ENCODE results near the gene DOK5. TPM values are rescaled to one million over a fixed set of nuclear protein-coding genes. Genes with fewer than 3 reads are reported as not detected.
"Not testable (repeated sequence)": the region's sequence is repeated elsewhere in the genome, so short reads cannot be mapped to it uniquely, and the experiment has no call there.

DOK5 gene
- total RNA-seq, 1 experiment from 2014 or later, result not detected

DNA sequence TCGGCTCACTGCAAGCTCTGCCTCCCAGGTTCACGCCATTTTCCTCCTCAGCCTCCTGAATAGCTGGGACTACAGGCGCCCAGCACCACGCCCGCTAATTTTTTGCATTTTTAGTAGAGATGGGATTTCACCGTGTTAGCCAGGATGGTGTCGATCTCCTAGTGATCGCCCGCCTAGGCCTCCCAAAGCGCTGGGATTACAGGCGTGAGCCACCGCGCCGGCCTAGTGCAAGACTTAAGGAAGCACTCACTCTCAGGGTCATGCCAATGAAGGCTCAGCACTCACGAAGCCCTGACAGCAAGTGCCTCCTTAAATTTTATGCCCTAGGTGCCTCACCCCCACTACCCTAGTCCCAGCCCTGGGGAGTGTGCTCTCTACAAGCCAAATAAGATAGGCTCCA is 4.7 kb upstream of the DOK5 start:
- DNase-seq (ENCODE audit: low read depth), result no peak

GRCh38 chr20:54472607-54473006 is 2.8 kb upstream of the DOK5 start:
- no peak for DNase-seq (ENCODE audit: low read depth)

- DNase-seq (ENCODE audit: low read depth), result no peak
Observed at GRCh38 chr20:54473340-54473739, 2.1 kb upstream of the DOK5 start.

DNA sequence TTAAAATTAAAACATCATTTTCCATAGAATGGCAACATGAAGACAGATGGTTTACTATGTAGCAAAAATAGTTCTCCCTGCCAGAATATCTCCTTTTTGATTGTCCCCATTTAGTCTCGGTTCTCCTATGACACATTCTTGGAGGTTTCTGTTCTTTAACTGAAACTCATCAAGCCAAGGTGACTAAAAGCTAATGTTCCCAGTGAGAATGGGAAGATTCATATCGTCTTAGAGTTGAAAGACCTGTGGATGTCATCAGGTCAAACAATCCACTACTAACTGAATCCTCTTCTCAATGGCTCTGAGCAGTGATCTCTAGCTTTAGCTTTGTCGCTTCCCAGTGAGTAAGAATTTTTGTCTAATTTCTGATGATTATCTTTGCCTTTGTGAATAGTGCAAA is 1.3 kb upstream of the DOK5 start:
- DNase-seq (ENCODE audit: low read depth), result no peak

DNA sequence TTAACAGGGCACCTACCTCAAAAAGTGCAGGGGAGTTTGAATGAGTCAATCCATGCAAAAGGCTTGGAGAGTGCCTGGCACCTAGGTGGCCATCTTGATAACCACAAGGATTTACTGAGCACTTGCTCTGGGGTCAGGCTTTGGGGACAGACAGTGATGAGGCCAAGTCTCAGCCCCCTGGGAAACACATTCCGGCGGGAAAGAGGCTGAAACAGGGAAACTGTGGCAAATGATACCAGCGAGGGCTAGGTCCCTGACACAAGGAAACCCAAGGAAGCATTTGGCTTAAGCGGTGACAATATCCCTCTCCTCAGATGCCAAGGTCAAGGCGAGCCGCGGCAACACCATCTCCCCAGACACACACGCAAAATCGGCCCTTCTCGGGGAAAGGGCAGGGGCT is 527 bp upstream of the DOK5 start:
- no peak for DNase-seq (ENCODE audit: low read depth)

- no peak for DNase-seq (ENCODE audit: low read depth)
Observed at GRCh38 chr20:54476169-54477009, 996 bp downstream of the DOK5 start.

- DNase-seq (ENCODE audit: low read depth), result no peak
Observed at GRCh38 chr20:54477191-54477955, 2.0 kb downstream of the DOK5 start.

DNA sequence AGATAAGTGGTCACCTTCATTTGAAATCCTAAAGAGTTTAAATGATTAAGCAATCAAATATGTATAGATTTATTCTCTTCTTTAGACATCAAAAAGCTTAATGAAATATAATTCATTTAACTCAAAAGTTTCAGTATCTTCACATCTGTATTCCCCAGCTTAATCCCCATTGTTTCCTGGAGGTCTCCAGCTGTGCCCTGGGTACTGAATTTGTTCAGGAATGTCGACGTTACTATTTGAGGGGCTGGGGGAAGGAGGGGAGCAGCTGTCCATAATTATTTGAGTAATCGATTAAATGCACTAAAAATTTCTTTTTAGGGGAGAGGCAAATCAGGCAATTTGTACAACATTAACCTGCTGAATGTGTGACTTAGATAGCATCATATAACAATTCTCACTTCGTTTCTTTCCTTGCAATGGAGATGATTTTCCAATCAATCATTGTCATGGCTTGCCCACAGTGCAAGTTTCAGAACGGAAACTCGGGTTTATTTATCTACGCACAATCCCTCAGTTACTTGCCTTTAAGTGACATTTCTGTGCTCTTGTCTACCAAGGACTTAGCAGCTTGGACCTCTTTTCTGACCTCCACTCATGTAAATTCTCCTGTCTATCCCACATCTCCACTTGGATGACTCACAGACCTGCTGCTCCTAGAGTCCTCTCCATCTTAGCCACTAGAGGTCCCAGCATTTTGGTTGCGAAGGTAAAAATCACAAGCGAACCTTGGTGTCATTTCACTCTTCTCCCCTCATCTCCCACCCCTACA is 3.9 kb downstream of the DOK5 start:
- DNase-seq (ENCODE audit: low read depth), result peak; percentile 29

DNA sequence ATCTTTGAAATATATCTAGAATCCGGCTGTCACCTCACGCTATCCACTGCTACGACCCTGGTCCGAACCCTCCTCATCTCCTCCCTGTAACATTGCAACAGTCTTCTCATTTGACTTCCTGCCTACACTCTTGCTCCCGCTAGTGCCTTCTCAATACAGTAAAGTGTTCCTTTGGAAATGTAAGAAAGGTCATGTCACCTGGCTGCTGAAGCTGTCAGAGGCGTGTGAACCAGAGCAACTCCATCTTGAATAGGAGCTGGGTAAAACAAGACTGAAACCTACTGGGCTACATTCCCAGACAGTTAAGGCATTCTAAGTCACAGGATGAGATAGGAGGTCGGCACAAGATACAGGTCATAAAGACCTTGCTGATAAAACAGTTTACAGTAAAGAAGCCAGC is 4.5 kb downstream of the DOK5 start:
- not testable (repeated sequence) for DNase-seq (ENCODE audit: low read depth)

DNA sequence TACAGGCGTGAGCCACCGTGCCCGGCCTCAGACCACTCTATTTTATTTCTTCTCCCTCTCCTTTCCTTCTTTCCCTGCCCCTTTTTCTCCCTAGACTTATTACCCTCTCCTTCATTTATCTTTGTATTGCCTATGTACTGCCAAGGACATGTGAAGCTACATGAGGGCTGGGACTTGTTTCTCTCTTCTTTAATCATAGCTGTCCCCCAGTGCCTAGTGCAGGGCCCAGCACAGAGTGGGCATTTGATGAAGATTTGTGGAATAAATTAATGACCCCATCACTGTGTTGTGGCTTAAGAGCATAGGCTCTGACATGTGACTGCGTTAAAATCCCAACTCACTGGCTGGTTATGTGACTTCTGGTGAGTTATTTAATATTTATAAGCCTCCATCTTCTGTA is 6.0 kb downstream of the DOK5 start:
- DNase-seq (ENCODE audit: low read depth), result no peak

- DNase-seq (ENCODE audit: low read depth), result no peak
Observed at GRCh38 chr20:54485631-54486030, 10.2 kb downstream of the DOK5 start.

- no peak for DNase-seq (ENCODE audit: low read depth)
Observed at GRCh38 chr20:54486585-54486984, 11.2 kb downstream of the DOK5 start.

DNA sequence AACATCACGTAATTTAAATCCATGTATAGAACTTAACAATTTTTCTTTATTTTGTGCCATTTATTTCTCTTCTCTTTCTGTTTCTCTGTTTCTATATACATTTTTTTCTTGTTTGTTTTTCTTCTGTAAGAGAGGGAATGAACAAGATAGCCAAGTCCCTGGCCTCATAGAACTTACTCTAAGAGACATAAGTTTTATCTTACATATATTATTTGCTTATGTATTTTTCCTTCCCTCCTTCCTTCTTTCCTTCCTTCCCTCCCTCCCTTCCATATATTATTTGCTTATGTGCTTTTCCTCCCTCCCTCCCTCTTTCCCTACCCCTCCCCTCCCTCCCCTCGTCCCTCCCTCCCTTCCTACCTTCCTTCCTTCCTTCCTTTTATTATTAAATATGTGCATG is 13.0 kb downstream of the DOK5 start:
- no peak for DNase-seq (ENCODE audit: low read depth)

DNA sequence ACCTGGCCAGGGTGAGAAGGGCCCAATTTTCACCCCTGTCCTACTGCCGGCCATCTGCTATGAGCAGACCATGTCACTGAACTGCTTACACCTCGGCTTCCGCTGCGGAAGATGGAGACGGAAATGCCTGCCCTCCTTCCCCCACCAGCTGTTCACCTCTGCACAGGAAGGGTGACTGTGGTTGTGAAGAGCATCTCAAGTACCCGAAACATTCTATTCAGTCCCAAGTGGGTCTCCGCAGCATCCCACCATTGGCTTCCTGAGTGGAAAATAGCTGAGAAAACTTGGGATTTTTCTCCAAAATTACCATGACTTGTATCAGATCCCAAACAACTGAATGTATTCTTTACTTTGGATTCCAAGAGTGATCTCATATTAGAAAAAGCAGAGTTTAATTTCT is 16.1 kb downstream of the DOK5 start:
- DNase-seq (ENCODE audit: low read depth), result no peak

DNA sequence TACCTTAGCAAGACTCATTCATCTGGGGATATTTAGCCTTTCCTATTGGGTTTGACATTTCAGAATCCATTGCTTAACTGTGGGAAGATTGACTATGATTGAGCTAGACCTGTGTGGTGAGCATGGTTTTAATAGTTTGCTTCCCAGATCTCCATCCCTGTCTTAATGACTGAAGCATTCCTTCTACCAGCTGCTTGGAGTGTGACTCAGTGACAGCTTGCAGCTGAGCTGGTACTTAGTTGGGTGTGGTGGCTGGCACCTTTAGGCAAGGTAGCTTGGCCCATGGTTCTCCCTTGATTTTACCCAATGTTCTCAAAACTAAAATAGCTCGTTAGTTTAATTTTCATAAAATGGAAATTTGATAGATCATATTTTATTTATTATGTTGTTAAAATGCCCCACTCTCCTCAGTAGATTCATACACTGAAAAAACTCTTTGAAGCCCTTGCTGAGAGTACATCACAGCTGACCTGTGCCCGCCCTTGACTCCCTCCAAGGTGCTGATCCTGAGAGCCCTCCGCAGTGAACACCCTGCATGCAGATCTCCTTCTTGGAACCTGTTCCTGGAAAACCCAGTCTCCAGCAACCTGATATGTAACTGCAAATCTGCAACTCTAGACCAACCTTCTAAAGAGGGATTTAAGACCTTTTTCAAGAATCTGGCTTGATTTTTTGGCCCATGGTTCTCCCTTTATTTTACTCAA is 19.1 kb downstream of the DOK5 start:
- no peak for DNase-seq (ENCODE audit: low read depth)

GRCh38 chr20:54497931-54498718 is 22.7 kb downstream of the DOK5 start:
- no peak for DNase-seq (ENCODE audit: low read depth)

GRCh38 chr20:54499111-54499510 is 23.7 kb downstream of the DOK5 start:
- DNase-seq (ENCODE audit: low read depth), result no peak

GRCh38 chr20:54502179-54502578 is 26.8 kb downstream of the DOK5 start:
- no peak for DNase-seq (ENCODE audit: low read depth)

GRCh38 chr20:54506643-54507042 is 31.2 kb downstream of the DOK5 start:
- DNase-seq (ENCODE audit: low read depth), result no peak

GRCh38 chr20:54510541-54511129 is 35.2 kb downstream of the DOK5 start:
- DNase-seq (ENCODE audit: low read depth), result no peak

- no peak for DNase-seq (ENCODE audit: low read depth)
Observed at GRCh38 chr20:54512694-54513093, 37.3 kb downstream of the DOK5 start.

Data from RPMI7951 (cell line).